Measurements from ENCODE around the gene CLASRP.

The CLASRP gene

DNA sequence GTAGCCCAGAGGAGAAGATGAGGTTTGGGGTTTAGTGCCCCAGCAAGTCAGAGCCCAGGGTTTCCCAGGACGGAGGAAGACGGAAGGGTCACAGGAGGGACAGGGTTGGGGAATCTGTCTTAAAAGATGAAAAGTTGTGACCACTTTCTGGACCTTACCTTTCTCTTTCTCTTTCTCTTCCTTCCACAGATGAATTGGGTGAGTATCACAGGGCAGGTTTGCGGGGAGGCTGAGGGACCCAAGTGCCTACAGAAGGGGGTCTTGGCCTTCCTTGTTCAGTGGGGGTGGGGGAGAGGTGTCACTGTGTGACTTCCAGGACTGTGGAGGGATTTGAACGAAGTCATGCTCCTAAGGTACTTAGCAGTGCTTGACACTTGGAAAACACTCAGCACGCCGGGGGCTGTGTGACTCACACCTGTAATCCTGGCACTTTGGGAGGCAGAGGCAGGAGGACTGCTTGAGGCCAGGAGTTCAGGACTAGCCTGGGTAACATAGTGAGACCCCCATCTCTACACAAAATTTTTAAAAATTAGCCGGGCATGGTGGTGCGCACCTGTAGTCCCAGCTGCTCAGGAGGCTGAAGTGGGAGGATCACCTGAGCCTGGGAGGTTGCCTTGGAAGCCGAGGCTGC is 29.1 kb upstream of the CLASRP start:
- ATAC-seq (no peak), DNase-seq (no peak)
- Mint-ChIP-seq H3K9me3 (no peaks in the 10 kb centered on the region), H3K4me1 (no peaks in the 10 kb centered on the region), H3K27ac (no peak overlapping the region), H3K36me3 (ENCODE audit: low read depth) (peaks cover 28% of the 10 kb centered on the region), H3K27me3 (no peaks in the 10 kb centered on the region), H3K4me3 (no peak overlapping the region)

DNA sequence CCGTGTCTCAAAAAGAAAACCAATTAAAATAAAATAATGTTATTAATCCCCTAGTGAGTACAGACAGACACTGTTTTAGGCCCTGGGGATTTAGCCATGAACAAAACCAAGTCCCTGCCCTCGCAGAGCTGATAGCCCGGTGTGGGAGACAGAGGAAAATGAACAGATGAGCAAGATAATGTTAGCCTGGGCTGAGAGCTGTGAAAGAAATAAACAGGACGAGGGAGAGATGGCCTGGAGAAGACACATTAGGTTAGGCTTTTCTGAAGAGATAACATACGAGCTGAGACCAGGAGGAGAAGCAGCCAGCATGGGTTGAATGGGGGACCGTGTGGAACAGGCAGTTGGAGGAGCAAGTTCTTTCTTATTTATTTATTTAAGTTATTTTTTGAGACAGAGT is 28.5 kb upstream of the CLASRP start:
- Mint-ChIP-seq H3K9me3 (no peaks in the 10 kb centered on the region), H3K4me1 (no peaks in the 10 kb centered on the region), H3K27me3 (no peaks in the 10 kb centered on the region), H3K4me3 (no peak overlapping the region), H3K27ac (no peak overlapping the region), H3K36me3 (ENCODE audit: low read depth) (peaks cover 30% of the 10 kb centered on the region)
- ATAC-seq (no peak), DNase-seq (no peak)

DNA sequence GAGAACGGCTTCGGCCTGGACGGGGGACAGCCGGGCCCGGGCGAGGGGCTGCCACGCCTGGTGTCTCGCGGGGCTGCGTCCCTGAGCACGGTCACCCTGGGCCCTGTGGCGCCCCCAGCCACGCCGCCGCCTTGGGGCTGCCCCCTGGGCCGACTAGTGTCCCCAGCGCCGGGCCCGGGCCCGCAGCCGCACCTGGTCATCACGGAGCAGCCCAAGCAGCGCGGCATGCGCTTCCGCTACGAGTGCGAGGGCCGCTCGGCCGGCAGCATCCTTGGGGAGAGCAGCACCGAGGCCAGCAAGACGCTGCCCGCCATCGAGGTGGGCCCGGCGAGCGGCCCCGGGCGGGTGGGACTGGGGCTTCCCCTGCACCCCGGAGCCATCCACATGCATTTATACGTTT is 26.9 kb upstream of the CLASRP start:
- Mint-ChIP-seq H3K36me3 (ENCODE audit: low read depth) (peaks cover 23% of the 10 kb centered on the region), H3K27ac (no peak overlapping the region), H3K4me3 (no peak overlapping the region), H3K27me3 (no peaks in the 10 kb centered on the region), H3K9me3 (no peaks in the 10 kb centered on the region), H3K4me1 (peaks cover 11% of the 10 kb centered on the region)
- DNase-seq (no peak), ATAC-seq (no peak)

DNA sequence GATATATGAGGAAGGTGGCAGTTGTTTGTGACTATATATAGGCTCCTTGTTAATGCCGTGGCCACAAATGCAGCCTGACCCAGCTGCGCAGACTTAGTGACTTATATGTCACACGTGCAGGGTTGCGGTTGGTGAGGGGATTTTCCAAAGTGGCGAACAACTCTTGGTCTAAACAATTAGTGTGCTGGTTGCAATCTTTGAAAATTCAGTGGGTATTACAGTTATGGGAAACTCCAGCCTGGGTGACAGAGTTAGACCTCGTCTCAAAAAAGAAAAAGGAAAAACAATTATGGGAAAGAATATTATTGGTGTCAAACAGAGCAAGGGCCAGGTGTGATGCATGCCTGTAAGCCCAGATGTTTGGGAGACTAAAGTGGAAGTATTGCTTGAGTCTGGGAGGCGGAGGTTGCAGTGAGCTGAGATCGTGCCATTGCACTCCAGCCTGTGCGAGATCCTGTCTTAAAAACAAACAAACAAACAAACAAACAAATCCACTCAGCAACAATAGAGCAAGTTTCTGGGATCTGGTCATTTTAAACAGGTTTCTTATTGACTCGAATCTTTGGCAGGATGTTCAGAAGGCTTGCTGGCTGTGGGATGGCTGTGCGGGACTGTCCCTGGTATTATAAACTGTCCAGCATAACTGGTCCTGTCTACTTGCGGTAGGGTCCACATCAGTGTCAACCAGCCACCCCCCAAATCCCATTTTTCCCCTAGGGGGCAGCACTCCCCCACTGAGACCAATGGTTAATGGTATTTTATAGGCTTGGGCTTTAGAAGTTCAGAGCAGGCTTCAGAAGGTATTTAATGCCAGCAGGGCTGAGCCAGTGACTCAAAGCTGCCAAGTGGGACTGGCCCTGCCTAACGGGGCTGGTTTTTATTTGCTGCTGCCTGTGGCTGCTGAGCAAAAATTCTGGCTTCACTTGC is 22.2 kb upstream of the CLASRP start:
- no peaks in the 10 kb centered on the region for H3K9me3 Mint-ChIP-seq
- H3K4me1 Mint-ChIP-seq, result peaks cover 13% of the 10 kb centered on the region
- no peaks in the 10 kb centered on the region for H3K27me3 Mint-ChIP-seq
- H3K27ac Mint-ChIP-seq, result peak overlapping the region; percentile 82
- H3K4me3 Mint-ChIP-seq, result peak overlapping the region; percentile 48
- peak; percentile 78 for DNase-seq
- peaks cover 25% of the 10 kb centered on the region for H3K36me3 Mint-ChIP-seq (ENCODE audit: low read depth)
- peak; percentile 94 for ATAC-seq

DNA sequence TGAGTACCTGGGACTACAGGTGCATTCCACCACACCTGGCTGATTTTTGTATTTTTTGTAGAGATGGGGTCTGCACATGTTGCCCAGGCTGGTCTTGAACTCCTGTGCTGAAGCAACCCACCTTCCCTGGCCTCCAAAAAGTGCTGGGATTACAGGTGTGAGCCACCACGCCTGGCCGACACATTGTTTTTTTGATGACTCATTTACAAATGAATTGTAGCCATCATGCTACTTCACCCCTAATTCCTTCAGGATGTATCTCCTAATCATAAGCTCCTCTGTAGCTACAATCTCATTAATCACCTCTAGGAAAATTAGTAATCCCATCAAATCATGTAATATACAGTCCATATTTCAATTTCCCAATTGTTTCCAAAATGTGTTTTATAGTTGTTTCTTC is 19.7 kb upstream of the CLASRP start:
- Mint-ChIP-seq H3K9me3 (no peaks in the 10 kb centered on the region), H3K27ac (no peak overlapping the region)

DNA sequence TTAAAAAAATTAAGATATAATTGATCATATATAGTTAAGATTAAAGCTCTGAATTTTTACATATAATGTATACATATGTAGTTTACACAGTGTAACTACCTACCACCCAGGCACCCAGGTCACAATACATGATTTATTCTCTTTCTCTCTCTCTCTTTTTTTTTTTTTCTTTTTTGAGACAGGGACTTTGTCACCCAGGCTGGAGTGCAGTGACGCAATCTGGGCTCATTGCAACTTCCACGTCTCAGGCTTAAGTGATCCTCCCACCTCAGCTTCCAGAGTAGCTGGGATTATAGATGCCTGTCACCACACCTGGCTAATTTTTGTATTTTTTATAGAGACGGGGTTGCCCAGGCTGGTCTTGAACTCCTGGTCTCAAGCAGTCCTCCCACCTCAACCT is 18.8 kb upstream of the CLASRP start:
- ATAC-seq, result no peak
- peaks cover 13% of the 10 kb centered on the region for H3K4me1 Mint-ChIP-seq
- no peak overlapping the region for H3K27ac Mint-ChIP-seq
- no peaks in the 10 kb centered on the region for H3K9me3 Mint-ChIP-seq
- peaks cover 22% of the 10 kb centered on the region for H3K36me3 Mint-ChIP-seq (ENCODE audit: low read depth)
- no peak overlapping the region for H3K4me3 Mint-ChIP-seq
- H3K27me3 Mint-ChIP-seq, result no peaks in the 10 kb centered on the region
- DNase-seq, result no peak

More for the DNA sequence above, 19.7 kb upstream of the CLASRP start:
- DNase-seq (no peak), ATAC-seq (no peak)
- Mint-ChIP-seq H3K4me1 (peaks cover 13% of the 10 kb centered on the region), H3K36me3 (ENCODE audit: low read depth) (peaks cover 22% of the 10 kb centered on the region), H3K27me3 (no peaks in the 10 kb centered on the region), H3K4me3 (no peak overlapping the region)

DNA sequence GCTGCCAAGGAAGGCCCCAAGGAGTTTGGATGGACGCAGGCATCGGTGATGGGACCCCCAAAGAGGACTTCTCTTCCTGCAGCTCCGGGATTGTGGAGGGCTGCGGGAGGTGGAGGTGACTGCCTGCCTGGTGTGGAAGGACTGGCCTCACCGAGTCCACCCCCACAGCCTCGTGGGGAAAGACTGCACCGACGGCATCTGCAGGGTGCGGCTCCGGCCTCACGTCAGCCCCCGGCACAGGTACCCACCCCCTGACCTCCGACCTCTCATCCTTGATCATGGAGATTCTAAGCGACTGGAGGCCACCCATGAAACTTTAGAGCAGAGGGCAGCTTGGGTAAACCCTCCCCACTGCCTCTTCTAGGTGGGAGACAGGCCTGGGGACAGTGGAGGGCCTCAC is 16.9 kb upstream of the CLASRP start:
- Mint-ChIP-seq H3K4me3 (no peak overlapping the region), H3K27ac (no peak overlapping the region), H3K36me3 (ENCODE audit: low read depth) (peaks cover 18% of the 10 kb centered on the region), H3K4me1 (peaks cover 3% of the 10 kb centered on the region), H3K9me3 (no peaks in the 10 kb centered on the region), H3K27me3 (no peaks in the 10 kb centered on the region)
- ATAC-seq (no peak), DNase-seq (no peak)

DNA sequence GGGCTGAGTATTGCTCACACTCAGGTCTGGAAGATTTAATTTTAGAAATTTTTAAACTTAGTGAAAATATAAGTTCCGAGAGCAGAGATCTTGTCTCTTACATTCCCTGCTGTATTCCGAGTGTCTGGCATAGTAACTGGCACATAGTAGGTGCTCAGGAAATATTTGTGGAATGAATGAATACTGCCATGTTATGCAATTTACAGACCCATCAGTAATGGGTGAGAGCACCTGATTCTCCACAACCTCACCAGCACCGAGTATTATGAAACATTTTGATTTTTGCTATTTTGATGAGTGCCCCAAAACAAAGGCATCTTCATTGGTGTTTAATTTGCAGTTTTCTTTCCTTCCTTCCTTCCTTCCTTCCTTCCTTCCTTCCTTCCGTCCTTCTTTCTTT is 15.8 kb upstream of the CLASRP start:
- DNase-seq (no peak), ATAC-seq (no peak)
- no peaks in the 10 kb centered on the region for H3K4me1 Mint-ChIP-seq
- H3K9me3 Mint-ChIP-seq, result no peaks in the 10 kb centered on the region
- no peak overlapping the region for H3K27ac Mint-ChIP-seq
- no peak overlapping the region for H3K4me3 Mint-ChIP-seq
- H3K36me3 Mint-ChIP-seq (ENCODE audit: low read depth), result peaks cover 23% of the 10 kb centered on the region
- H3K27me3 Mint-ChIP-seq, result no peaks in the 10 kb centered on the region

DNA sequence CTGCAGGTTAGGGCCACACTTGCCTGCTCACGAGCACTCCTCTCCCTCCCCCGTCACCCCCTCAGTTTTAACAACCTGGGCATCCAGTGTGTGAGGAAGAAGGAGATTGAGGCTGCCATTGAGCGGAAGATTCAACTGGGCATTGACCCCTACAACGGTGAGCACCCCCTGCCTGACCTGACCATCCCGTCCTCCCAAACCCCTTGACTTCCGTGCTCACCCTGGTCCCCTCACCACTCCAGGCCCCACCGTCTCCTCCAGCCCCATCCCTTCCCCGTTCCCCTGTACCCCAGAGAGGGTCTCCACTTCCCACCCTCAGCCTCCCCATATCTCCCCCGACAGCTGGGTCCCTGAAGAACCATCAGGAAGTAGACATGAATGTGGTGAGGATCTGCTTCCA is 13.6 kb upstream of the CLASRP start:
- Mint-ChIP-seq H3K36me3 (ENCODE audit: low read depth) (peaks cover 18% of the 10 kb centered on the region), H3K27me3 (no peaks in the 10 kb centered on the region), H3K27ac (no peak overlapping the region), H3K4me3 (no peak overlapping the region), H3K4me1 (no peaks in the 10 kb centered on the region), H3K9me3 (no peaks in the 10 kb centered on the region)
- no peak for ATAC-seq
- no peak for DNase-seq

DNA sequence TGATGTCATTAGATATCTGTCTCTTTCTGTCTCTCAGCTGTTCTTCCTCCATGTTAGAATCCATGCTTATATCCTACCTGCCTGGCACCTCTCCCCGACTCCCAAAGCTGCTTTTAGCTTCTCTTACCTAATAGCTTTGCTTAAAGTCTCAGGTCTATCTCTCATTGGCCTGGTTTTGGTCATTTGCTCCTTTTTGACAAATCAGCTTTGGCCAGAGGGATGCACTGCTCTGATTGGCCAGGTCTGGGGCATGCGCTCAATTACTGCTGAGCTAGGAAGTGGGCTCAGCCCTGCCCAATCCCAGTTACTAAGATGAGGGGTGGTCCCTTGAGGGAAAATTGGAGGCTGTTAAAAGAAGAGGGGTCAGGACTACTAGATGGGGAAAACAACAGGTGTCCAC is 11.5 kb upstream of the CLASRP start:
- H3K4me1 Mint-ChIP-seq, result no peaks in the 10 kb centered on the region
- no peaks in the 10 kb centered on the region for H3K9me3 Mint-ChIP-seq
- H3K27ac Mint-ChIP-seq, result no peak overlapping the region
- DNase-seq (no peak), ATAC-seq (no peak)
- no peaks in the 10 kb centered on the region for H3K27me3 Mint-ChIP-seq
- H3K4me3 Mint-ChIP-seq, result no peak overlapping the region
- peaks cover 27% of the 10 kb centered on the region for H3K36me3 Mint-ChIP-seq (ENCODE audit: low read depth)

DNA sequence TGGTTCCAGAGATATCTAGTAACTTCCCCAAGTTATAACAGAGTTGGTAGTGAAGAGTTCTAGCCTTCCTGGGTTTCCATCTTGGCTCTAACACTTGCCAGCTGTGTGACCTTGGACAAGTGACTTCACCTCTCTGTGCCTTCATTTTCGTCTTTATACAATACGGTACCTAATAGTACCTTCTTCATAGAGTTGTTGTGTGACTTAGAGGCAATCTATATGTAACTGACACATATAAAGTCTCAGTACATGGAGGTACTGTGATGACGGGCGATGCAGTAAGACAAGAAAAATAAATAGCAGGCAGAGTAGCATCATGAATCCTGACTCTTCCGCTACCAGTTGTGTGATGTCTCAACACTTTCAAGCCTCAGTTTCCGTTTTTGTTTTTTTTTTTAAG is 8.0 kb upstream of the CLASRP start:
- Mint-ChIP-seq H3K4me1 (no peaks in the 10 kb centered on the region), H3K4me3 (no peak overlapping the region), H3K27me3 (no peaks in the 10 kb centered on the region), H3K27ac (no peak overlapping the region), H3K9me3 (no peaks in the 10 kb centered on the region), H3K36me3 (ENCODE audit: low read depth) (peaks cover 39% of the 10 kb centered on the region)
- DNase-seq (no peak), ATAC-seq (no peak)

DNA sequence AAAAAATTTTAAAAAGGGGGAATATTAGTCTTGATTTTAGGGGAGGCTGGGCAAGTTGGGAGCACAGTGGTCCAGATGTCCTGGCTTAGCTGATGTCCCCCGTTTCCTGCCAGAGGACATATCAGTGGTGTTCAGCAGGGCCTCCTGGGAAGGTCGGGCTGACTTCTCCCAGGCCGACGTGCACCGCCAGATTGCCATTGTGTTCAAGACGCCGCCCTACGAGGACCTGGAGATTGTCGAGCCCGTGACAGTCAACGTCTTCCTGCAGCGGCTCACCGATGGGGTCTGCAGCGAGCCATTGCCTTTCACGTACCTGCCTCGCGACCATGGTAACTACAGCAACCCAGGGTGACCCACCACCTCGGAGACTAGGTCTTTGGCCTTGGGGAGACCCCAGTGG is 6.4 kb upstream of the CLASRP start:
- ATAC-seq, result no peak
- Mint-ChIP-seq H3K27ac (no peak overlapping the region), H3K4me3 (no peak overlapping the region), H3K4me1 (no peaks in the 10 kb centered on the region), H3K36me3 (ENCODE audit: low read depth) (peaks cover 37% of the 10 kb centered on the region), H3K9me3 (no peaks in the 10 kb centered on the region), H3K27me3 (no peaks in the 10 kb centered on the region)
- DNase-seq, result no peak

DNA sequence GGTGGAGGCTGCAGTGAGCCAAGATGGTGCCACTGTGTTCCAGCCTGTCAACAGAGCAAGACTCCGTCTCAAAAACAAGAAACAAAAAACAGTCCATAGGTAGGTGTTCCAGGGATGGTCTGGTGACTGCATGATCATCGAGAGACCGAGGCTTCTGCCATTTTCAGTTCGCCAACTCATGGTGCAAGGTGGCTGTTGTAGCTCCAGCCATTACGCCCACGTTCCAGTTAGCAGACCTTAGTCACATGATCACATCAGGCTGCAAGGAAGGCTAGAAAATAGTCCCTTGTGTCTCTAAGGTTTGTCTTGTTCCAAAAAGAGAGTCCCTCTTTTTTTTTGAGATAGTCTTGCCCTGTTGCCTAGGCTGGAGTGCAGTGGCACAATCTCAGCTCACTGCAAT is 3.1 kb upstream of the CLASRP start:
- H3K36me3 Mint-ChIP-seq (ENCODE audit: low read depth), result peaks cover 36% of the 10 kb centered on the region
- H3K4me3 Mint-ChIP-seq, result no peak overlapping the region
- no peak overlapping the region for H3K27ac Mint-ChIP-seq
- H3K27me3 Mint-ChIP-seq, result no peaks in the 10 kb centered on the region
- ATAC-seq, result no peak
- DNase-seq, result no peak
- no peaks in the 10 kb centered on the region for H3K9me3 Mint-ChIP-seq
- H3K4me1 Mint-ChIP-seq, result peaks cover 20% of the 10 kb centered on the region

DNA sequence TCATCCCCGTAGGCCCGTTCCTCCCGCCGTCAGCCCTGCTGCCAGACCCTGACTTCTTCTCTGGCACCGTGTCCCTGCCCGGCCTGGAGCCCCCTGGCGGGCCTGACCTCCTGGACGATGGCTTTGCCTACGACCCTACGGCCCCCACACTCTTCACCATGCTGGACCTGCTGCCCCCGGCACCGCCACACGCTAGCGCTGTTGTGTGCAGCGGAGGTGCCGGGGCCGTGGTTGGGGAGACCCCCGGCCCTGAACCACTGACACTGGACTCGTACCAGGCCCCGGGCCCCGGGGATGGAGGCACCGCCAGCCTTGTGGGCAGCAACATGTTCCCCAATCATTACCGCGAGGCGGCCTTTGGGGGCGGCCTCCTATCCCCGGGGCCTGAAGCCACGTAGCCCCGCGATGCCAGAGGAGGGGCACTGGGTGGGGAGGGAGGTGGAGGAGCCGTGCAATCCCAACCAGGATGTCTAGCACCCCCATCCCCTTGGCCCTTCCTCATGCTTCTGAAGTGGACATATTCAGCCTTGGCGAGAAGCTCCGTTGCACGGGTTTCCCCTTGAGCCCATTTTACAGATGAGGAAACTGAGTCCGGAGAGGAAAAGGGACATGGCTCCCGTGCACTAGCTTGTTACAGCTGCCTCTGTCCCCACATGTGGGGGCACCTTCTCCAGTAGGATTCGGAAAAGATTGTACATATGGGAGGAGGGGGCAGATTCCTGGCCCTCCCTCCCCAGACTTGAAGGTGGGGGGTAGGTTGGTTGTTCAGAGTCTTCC is 1.3 kb upstream of the CLASRP start:
- Mint-ChIP-seq H3K4me3 (peak overlapping the region; percentile 94), H3K36me3 (ENCODE audit: low read depth) (peaks cover 40% of the 10 kb centered on the region), H3K4me1 (peaks cover 35% of the 10 kb centered on the region), H3K27ac (peak overlapping the region; percentile 22), H3K9me3 (no peaks in the 10 kb centered on the region), H3K27me3 (no peaks in the 10 kb centered on the region)
- no peak for ATAC-seq
- no peak for DNase-seq

All from activated naive CD8-positive, alpha-beta T cell treated with anti-CD3 and anti-CD28 coated beads, Interleukin-2, amount 50 U/mL, for 24 hours (primary cell).